ENCODE measurements around the gene SLC35G6.
A peak's percentile ranks its signal among the peaks of the same experiment; 100 is the strongest.
"Not testable (repeated sequence)": the region's sequence is repeated elsewhere in the genome, so short reads cannot be mapped to it uniquely, and the experiment has no call there.

The SLC35G6 gene

GRCh38 chr17:7481275-7481674, at the start of gene SLC35G6:
SLC35G6 (plus strand) TSS chr17:7481446; CDS start chr17:7481517, 71 bp downstream.
- DNase-seq: not testable (repeated sequence)

- no peak for DNase-seq
Measured at GRCh38 chr17:7432296-7432695, 49.0 kb upstream of the SLC35G6 start.

- DNase-seq: peak; percentile 73
Measured at GRCh38 chr17:7435676-7436555, 45.3 kb upstream of the SLC35G6 start.

- DNase-seq: peak; percentile 91
Measured at GRCh38 chr17:7436556-7437368, 44.5 kb upstream of the SLC35G6 start.

- DNase-seq: no peak
Measured at GRCh38 chr17:7437369-7437863, 43.8 kb upstream of the SLC35G6 start.

GRCh38 chr17:7437950-7438614, 43.2 kb upstream of the SLC35G6 start:
- DNase-seq: peak; percentile 63

- DNase-seq: no peak
Measured at GRCh38 chr17:7438656-7439460, 42.4 kb upstream of the SLC35G6 start.

GRCh38 chr17:7439462-7440112, 41.7 kb upstream of the SLC35G6 start, which contains the start of gene FGF11:
FGF11 (plus strand) TSS chr17:7439512; CDS start chr17:7439621, 109 bp downstream.
- no peak for DNase-seq

- peak; percentile 89 for DNase-seq
Measured at GRCh38 chr17:7440113-7440833, 41.0 kb upstream of the SLC35G6 start.

- DNase-seq: peak; percentile 89
Measured at GRCh38 chr17:7440834-7441195, 40.4 kb upstream of the SLC35G6 start.

- DNase-seq: no peak
Measured at GRCh38 chr17:7441266-7441665, 40.0 kb upstream of the SLC35G6 start.

- DNase-seq: peak; percentile 29
Measured at GRCh38 chr17:7442142-7442541, 39.1 kb upstream of the SLC35G6 start.

- no peak for DNase-seq
Measured at GRCh38 chr17:7443499-7444485, 37.5 kb upstream of the SLC35G6 start.

GRCh38 chr17:7444682-7445618, 36.3 kb upstream of the SLC35G6 start, which contains the start of gene CHRNB1:
CHRNB1 (plus strand) TSS chr17:7445061; CDS start chr17:7445128, 67 bp downstream.
- DNase-seq: peak; percentile 95

GRCh38 chr17:7445619-7445968, 35.7 kb upstream of the SLC35G6 start:
- peak; percentile 88 for DNase-seq

- peak; percentile 87 for DNase-seq
Measured at GRCh38 chr17:7448461-7448860, 32.8 kb upstream of the SLC35G6 start.

- DNase-seq: no peak
Measured at GRCh38 chr17:7459961-7460545, 21.2 kb upstream of the SLC35G6 start.

Data from NCI-H82 (cell line).